HG02798 (cell line): ENCODE measurements around the gene OGG1.

ENCODE experiments used
- ATAC-seq: cut with Tn5 transposase; IDR thresholded peaks from one replicate; pipeline ENCODE4 v1.9.1; 2021; ENCODE audit warnings: mild to moderate bottlenecking; ENCODE audit not compliant: unreplicated experiment, poor library complexity

Gene OGG1

DNA sequence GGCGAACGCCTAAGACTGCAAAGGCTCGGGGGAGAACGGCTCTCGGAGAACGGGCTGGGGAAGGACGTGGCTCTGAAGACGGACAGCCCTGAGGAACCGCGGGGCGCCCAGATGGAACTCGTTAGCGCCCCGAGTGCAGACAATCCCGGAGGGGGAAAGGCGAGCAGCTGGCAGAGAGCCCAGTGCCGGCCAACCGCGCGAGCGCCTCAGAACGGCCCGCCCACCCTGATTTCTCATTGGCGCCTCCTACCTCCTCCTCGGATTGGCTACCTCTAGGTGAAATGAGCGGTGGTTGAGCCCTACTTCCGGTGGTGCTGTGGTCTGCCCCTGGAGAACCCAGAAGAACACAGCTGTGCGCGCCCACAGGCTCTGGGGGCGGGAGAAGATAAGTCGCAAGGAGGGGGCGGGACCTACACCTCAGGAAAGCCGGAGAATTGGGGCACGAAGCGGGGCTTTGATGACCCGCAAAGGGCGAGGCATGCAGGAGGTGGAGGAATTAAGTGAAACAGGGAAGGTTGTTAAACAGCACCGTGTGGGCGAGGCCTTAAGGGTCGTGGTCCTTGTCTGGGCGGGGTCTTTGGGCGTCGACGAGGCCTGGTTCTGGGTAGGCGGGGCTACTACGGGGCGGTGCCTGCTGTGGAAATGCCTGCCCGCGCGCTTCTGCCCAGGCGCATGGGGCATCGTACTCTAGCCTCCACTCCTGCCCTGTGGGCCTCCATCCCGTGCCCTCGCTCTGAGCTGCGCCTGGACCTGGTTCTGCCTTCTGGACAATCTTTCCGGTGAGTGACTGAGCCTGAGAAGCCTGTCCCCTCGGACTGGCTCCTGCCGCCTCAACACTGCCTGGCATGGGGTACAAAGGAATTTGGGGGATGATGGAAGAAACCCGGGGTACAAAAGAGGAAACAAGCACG is at the start of gene OGG1:
TSS of gene OGG1 (plus strand) at position 308 of the 911 bp plus-strand sequence. CDS start at position 643, 335 bp downstream.
- ATAC-seq = peak; percentile 92

DNA sequence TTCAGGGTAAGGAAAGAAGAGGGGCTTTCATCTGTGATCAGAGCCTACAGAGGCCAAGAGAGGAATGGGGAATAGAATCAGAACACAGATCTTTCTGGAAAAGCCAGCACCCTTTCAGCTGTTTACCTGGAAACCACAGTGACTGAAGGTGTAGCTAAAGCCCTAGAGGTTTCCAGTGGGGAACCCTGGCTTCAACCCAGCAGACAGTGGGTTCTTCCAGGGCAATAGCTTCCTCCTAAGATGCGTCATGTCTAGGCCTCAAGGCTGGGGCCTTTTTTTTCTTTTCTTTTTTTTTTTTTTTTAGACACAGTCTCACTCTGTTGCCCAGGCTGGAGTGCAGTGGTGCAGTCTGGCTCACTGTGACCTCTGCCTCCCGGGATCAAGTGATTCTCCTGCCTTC is 49.2 kb upstream of the OGG1 start:
- ATAC-seq = no peak

- no peak for ATAC-seq
Observed at GRCh38 chr3:9701006-9701405, 48.7 kb upstream of the OGG1 start.

GRCh38 chr3:9701711-9702110 is 48.0 kb upstream of the OGG1 start:
- no peak for ATAC-seq

DNA sequence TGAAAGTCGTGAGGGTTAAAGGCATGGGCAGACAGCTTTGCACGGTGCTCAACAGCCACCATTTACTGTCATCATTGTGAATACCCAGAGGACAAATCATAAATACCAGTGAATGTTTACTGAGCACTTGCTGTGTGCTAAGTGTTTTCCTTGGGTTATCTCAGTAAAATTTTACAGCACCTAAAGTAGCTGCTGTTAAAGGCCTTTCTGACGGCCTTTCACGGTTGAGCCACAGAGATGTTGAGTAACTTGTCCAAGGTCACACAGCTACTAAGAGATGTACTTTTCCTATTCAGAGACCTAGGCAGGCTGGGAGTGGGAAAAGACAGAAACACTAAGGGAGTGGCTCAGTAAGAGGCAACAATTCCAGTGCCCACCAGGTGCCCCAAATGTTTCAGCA is 46.5 kb upstream of the OGG1 start:
- no peak for ATAC-seq

GRCh38 chr3:9703736-9704346 is 45.9 kb upstream of the OGG1 start, which contains the start of gene CPNE9:
CPNE9 (plus strand) TSS chr3:9703833; CDS start chr3:9703997, 164 bp downstream.
- no peak for ATAC-seq

- ATAC-seq = no peak
Observed at GRCh38 chr3:9704347-9705322, 45.1 kb upstream of the OGG1 start.

DNA sequence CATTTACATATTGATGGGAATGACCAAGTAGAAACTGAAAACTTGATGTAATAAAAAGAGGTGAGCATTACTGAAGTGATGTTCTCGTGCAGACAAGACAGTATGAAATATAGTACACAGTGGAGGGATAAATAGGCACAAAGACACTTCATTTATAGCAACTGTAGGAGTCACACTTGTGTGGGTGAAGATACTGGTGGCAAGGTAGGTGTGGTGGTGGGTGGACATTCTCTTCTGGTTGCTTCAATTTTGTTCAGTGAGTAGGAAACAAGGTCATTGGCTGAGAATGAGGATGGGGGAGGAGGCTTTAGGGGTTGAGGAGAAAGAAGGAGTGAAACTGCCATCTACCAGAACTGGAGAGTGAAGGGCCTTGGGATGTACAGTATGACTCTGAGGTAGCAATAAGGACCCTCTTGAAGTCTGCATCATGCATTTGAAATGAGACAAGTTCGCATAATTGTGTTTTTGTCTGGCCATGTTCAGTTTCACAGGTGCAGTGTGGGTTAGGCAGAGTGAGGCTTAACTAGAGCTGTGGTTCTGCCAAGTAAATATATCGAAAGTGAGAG is 39.5 kb upstream of the OGG1 start:
- ATAC-seq = no peak

DNA sequence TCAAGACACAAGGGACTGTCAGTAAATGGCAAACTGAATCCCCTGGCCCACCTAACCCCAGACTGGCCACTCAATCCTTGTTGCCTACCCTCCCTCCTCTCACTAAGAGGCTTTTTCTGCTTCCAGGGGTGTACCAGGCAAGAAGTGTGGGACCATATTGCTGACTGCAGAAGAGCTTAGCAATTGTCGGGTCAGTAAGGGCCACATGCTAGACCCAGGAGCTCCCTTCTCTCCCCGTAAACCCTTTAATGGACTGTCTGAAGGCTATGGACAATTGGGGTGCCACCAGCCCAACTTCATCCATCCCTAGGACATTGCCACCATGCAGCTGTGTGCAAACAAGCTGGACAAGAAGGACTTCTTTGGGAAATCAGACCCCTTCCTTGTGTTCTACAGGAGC is 37.3 kb upstream of the OGG1 start:
- ATAC-seq = no peak

DNA sequence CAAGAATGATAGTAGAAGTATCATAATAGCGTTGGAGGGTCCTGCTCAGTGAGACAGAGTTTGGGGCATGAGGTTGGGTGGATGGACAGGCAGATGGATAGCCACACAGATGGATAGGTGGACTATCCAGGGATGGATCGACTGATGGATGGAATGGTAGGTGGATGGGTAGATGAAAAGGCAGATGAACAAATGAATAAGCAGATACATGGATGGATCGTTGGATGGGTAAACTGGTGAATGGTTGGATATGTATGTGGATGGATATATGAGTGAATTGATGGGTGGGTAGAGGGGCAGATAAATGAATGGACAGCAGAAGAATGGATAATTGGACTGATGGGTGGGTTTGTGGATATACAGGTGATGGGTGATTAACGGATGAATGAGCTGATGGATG is 36.6 kb upstream of the OGG1 start:
- ATAC-seq = no peak

GRCh38 chr3:9715136-9715535 is 34.6 kb upstream of the OGG1 start:
- ATAC-seq = no peak

DNA sequence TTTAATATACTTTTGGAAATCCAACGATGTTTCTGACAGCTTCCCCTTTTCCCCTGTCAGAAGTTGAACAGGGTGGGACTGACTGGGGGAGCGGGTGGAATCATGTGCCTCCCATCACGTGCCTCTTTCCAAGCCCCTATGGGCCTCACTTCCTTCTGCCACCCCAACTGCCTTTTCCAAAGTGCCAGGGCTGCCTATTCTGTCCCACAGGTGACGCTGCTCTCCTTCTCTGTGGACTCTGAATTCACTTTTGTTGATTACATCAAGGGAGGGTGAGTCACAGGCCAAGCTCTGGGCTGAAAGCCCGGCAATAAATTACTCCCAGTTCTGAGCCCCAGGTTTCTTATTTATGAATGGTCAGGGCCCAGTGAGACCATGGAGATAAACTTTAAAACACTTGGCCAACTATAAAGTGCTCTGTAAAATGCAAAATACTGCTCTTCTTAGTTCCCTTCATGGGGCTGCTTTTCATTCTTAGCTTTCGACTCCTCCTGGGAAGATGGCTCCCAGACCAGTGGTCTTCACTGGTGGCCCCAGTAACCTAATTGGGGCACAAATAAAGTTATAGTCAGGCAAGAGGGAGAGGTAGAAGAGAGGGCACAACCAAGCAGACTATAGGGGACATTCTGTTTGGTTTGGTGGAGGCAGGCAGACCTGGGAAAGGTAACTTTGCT is 33.9 kb upstream of the OGG1 start:
- ATAC-seq = no peak

GRCh38 chr3:9716801-9717555 is 32.8 kb upstream of the OGG1 start:
- ATAC-seq = no peak

- ATAC-seq = no peak
Observed at GRCh38 chr3:9717563-9717962, 32.2 kb upstream of the OGG1 start.

- no peak for ATAC-seq
Observed at GRCh38 chr3:9718118-9718517, 31.6 kb upstream of the OGG1 start.

DNA sequence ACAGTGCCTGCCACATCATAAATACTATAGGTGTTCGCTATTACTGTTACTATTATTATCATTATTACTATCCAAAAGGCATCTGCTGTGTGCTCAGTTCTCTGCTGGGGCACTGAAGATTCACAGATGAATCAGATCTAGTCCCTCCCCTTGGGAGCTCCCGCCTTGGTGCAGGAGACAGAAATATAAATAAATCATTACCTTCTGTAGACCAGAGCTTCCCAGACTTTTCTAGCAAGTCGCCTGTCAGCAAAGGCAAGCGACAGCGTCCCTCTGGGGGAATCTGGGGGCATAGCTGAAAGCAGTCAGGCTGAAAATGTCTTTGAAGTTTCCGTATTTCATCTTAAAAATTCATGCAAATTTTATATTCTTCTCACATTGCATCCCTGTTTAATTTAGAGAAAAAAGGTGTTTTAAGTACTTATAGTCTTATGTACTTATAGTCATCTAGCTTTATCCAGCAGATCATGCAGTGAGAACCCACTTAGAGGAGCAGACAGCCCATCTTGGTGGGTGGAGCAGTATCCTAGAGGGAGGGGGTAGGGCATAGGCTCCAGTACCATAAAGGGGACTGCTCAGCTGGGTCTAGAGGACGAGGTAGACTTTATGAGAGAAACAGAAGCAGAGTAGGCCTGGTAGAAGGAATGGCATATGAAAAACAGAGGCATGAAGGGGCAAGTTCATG is 28.6 kb upstream of the OGG1 start:
- ATAC-seq = no peak

DNA sequence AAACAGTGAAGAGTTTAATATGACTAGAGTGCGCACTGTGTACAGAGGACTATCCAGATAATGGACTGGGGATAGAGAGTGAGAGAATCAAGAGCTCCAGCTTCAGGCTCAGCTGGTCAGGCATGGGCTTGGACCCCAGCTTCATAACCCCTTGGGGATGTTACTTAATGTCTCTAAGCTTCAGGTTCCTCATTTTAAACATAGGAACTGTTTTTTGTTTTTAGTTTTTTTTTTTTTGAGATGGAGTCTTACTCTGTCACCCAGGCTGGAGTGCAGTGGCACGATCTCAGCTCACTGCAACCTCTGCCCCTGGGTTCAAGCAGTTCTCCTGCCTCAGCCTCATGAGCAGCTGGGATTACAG is 28.1 kb upstream of the OGG1 start:
- ATAC-seq = no peak

GRCh38 chr3:9725775-9726515 is 23.8 kb upstream of the OGG1 start:
- no peak for ATAC-seq
